Measurements from ENCODE around the gene CNPY1.

- TF ChIP-seq CTCF (IDR thresholded peaks at IDR 0.05): peak in 1 of 3 donors; percentile 8
- no peak for TF ChIP-seq POLR2AphosphoS5 (IDR thresholded peaks at IDR 0.05)
These were observed 12.3 kb downstream of the CNPY1 start for GRCh38 chr7:155533827-155534690.

Data from breast epithelium (tissue), 3 donors.